Right ventricle myocardium inferior (tissue), 1 donor: Measurements from ENCODE around the gene ALKAL2. TPM values are rescaled to one million over a fixed set of nuclear protein-coding genes. Genes with fewer than 3 reads are reported as not detected.

Source experiments
- ATAC-seq: fragments of 200-7000 bp; cut with Tn5 transposase; one replicate; pipeline ENCODE4 v1.9.1; 2020; ENCODE audit warnings: mild to moderate bottlenecking, moderate library complexity
- DNase-seq: peaks from one replicate; pipeline ENCODE4 v3.0.0; 2021; ENCODE audit errors: missing footprints
- intact Hi-C: fragments of 100-400 bp; cut with DNase I; formaldehyde crosslinking; loops from one replicate; pipeline ENCODE4 v1.11.0; 2022
- total RNA-seq: library from RNA; stranded (reverse); fragmentation: NEBNext Ultra II Directional; extraction: Animal tissue kit (Norgen Biotek cat#: 25700); gene quantifications from one replicate; pipeline ENCODE4 v1.2.1, GENCODE V29; 2021
- donor health status: DM: no; HTN: yes; CAD: no; lungs with severe emphysema.

Gene ALKAL2
- total RNA-seq, 1 donor from 2014 or later = 0.62 TPM

- intact Hi-C loops = no loop called here
- DNase-seq (no peak), ATAC-seq (no peak)
Observed at GRCh38 chr2:296354-296753, 8.5 kb upstream of the ALKAL2 start.

- intact Hi-C loops = no loop called here
- DNase-seq (no peak), ATAC-seq (no peak)
Observed at GRCh38 chr2:295090-295489, 7.2 kb upstream of the ALKAL2 start.

- intact Hi-C loops = loop anchor here (2.0 kb wide), 2 partner anchors 43 to 117 kb away; no protein-coding TSS in a partner anchor
- ATAC-seq (peak; percentile 88), DNase-seq (no peak)
Observed at GRCh38 chr2:290090-290722, 2.3 kb upstream of the ALKAL2 start.

DNA sequence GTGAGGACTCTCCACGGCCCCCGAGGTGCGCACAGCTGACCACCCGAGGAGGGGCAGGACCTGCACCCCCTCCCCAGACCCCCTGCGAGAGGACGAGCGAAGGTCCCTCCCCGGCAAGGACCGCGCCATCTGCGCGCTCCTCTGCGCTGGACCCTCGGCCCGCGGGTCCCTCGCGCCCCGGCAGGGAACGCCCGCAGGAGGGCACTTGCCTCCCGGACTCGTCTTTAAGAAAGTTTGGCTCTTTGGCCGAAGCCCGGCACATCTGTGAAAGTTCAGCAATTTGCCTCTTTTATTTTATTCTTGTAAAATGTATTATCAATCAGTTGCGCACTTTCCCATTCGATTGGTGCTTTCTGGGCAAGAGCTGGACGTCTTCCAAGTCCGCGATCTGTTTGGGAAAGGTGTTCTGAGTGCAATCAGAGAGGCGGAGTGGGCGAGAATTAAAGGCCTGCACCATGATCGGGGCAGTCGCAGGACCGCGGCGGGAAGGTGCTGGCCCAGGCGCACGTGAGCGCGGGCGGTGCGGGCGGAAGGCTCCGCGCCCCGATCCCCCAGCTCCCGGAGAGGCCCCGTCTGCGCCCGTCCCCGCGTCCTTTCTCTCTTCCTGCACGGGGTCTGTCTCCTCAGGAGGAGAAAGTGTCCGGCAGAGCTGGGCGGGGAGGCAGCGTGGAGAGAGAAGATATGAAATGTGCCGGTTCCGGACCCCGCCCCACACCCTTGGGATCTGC is 1.6 kb upstream of the ALKAL2 start:
- intact Hi-C loops = loop anchor here (2.0 kb wide), 2 partner anchors 43 to 117 kb away; no protein-coding TSS in a partner anchor
- DNase-seq = no peak
- peak; percentile 29 for ATAC-seq

DNA sequence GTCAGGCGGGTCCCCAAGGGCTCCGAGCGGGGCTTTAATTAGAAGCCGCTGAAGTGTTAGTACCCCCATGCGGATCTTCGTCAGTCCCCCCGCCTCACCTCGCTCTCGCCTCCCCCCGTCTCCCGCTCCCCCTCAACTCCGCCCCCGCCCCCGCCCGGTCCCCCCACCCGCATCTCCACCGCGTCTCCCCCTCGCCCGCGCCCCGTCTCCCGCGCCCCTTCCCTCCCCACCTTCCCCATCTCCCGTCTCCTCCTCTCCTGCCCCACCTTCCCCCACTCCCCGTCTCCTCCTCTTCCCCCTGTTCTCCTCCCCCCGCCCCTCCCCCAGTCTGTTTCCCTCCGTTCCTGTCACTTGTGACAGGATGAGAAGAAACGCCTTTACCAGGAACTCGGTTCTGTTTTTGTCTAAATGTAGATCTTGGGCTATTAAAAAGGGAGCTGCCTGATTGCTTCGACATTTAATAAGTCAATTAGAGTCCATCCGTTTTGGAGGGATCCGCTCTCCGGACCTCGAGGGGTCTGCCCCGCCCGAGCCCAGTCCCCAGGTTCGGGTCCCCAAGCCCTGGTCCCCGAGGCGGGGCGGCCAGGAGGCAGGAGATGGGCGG is 969 bp upstream of the ALKAL2 start:
- intact Hi-C loops = no loop called here
- ATAC-seq = no peak

DNA sequence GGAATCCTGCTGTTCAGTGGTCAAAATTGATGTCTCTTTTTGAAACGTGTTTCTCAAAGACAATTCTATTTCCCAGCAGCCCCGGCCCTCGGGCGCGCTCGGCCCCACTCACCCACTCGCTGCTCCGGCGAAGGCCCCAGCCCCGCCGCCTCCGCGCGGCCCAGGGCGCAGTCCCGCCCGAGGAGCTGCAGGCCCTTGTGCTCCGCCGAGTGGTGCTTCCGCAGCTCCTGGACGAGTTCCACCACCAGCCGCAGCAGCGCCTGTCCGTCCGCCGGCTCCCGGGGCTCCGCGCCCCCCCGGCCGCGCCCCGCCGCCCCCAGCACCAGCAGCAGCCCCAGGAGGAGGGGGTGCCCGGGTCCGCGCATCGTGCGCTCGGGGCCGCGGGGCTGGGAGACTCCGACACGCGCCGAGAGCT is 413 bp downstream of the ALKAL2 start:
- peak; percentile 41 for ATAC-seq
- peak; percentile 64 for DNase-seq
- intact Hi-C loops = no loop called here

More for the DNA sequence above, 969 bp upstream of the ALKAL2 start:
- no peak for DNase-seq

- intact Hi-C loops = no loop called here
- DNase-seq = no peak
Observed at GRCh38 chr2:286774-287392, 1.0 kb downstream of the ALKAL2 start.

DNA sequence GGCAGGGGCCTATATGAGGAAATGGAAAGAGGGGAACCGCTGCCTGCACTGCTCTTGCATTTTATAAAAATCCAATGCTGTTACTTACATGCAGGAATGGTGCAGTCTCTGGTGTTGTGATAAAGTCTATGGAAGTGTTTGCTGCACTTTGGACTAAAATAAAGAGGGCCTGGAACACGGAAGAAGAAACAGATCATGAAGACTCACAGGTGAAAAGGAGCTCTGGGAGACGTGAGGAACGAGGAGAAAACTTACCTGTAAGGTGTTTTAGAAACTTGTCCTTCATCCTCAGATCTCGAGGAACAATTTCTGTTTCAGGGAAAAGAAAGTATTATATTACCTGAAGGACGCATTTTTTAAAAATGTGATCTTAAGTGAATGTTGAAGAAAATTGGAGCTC is 1.9 kb downstream of the ALKAL2 start:
- ATAC-seq (no peak), DNase-seq (no peak)
- intact Hi-C loops = no loop called here

More at GRCh38 chr2:286774-287392, 1.0 kb downstream of the ALKAL2 start:
- no peak for ATAC-seq

DNA sequence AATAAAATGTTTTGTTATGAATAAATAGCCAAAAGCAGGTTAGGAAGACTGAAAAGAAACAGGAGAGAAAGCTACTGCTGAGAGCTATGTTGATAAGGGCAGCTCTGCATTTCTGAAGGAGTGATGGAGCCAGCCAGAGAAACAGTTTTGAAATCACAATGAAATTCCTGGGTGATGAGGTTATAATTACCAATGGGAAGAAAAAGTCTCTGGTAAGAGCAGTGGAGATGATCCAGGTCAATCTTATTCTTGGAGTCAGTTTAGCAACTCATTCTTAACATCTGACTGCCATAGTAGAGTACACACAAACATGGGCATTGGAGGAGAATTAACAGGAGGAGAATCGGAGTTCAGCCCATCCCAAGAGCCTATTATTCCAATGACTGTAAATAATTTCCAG is 2.4 kb downstream of the ALKAL2 start:
- DNase-seq = no peak
- intact Hi-C loops = no loop called here
- ATAC-seq = no peak

DNA sequence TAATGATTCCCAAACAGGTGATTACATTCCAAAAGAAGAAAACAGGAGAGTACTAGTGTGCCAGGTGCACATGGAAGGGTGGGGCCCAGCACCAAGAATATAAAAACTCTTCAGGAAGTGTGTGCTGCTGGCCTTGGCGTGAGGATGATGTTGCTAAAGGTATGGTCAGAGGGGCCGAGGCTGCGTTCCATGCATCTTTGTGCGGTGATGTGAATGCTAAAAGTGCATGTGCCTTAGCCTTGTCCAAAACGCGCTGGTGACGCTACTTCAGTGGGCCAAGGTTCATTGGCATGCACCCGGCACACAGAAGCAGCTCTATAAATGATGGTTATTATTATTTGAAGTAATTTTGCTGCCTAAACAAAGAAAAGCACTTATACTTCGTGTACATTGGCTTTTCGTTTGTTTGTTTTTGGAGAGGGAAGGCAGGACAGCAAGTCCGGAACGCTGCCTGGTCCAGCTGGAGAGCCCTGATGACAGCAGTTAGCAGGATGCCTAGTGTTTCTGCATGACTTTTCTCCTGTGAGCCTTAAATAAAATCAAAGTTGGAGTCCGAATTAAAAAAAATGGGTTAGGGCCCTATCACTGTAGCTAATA is 2.9 kb downstream of the ALKAL2 start:
- intact Hi-C loops = no loop called here
- DNase-seq (no peak), ATAC-seq (no peak)

GRCh38 chr2:283996-284794 is 3.7 kb downstream of the ALKAL2 start:
- DNase-seq = no peak
- no peak for ATAC-seq
- intact Hi-C loops = no loop called here

GRCh38 chr2:282371-283263 is 5.3 kb downstream of the ALKAL2 start:
- DNase-seq (no peak), ATAC-seq (no peak)
- intact Hi-C loops = no loop called here

- DNase-seq = no peak
- intact Hi-C loops = no loop called here
- no peak for ATAC-seq
Observed at GRCh38 chr2:281381-281780, 6.5 kb downstream of the ALKAL2 start.

GRCh38 chr2:280650-281110 is 7.2 kb downstream of the ALKAL2 start:
- no peak for DNase-seq
- intact Hi-C loops = no loop called here
- ATAC-seq = peak; percentile 70

DNA sequence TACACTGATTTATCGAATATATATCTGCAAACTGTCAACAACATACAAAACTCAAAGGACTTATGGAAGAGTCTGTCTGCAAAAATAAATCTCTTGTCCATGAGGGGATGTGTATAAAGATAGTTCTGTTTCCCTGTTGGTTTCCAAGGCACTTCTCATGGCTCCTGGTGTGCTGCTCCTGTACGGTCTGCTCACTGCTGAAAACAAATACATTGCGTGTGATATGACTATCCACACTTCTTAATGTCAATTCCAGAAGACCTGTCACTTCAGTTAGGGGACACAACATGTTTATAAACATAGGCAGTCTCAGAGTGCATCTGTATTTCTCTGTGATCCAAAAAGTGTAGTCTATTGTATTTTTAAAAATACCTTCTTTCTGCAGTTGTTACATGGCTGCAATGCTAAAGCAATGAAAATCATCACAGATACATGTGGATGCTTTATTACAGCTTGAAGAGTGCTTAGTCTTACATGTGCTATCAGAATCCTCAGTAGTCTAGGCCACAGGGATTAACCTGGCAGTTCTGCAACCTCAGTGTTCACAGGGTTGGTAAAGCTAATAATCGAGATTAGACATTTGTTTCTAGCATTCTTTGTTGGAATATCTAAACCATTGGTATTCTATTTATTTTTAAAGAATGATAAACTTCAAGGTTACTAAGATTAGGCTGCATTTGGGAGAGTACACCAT is 7.8 kb downstream of the ALKAL2 start:
- no peak for DNase-seq
- peak; percentile 41 for ATAC-seq
- intact Hi-C loops = no loop called here

GRCh38 chr2:279366-279765 is 8.5 kb downstream of the ALKAL2 start:
- intact Hi-C loops = no loop called here
- no peak for DNase-seq
- no peak for ATAC-seq

GRCh38 chr2:278927-279320 is 9.0 kb downstream of the ALKAL2 start:
- DNase-seq (no peak), ATAC-seq (no peak)
- intact Hi-C loops = no loop called here
